ENCODE data around the gene CYS1. TPM values are rescaled to one million over a fixed set of nuclear protein-coding genes. Genes with fewer than 3 reads are reported as not detected.

Gene CYS1
- total RNA-seq, 3 donors from 2014 or later (not counting 1 experiment from before 2014, with no cell fraction given): not detected

DNA sequence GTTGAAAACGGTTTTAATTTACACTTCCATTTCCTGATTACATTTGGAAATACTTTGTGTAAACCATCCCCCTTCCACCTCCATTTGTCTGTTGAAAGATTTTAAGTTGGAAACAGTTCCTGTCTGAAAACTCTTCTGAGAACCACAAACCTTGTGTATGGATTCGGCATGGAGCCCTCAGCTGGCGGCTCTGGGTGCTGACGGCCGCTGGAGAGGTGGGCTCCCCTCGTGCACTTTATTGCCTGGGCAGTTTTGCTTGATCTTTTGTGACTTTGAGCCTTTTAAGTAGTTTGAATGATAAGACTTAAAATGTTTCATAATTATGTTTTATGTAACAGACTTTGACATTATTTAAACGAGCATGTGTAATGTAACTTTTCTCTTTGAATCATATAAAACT is 25.8 kb downstream of the CYS1 start:
- no peaks in the 10 kb centered on the region for H3K27me3 Mint-ChIP-seq (ENCODE audit: low read depth in 2 of 2)
- no peaks in the 10 kb centered on the region for H3K9me3 Mint-ChIP-seq
- no peak for DNase-seq
- Histone ChIP-seq H3K4me3 (ENCODE audit: low read length) (no peak overlapping the region), H3K27me3 (ENCODE audit: control insufficient read depth, insufficient read depth, low read length) (no peaks in the 10 kb centered on the region), H3K36me3 (ENCODE audit: control insufficient read depth, insufficient read depth, low read length) (peaks cover 40% of the 10 kb centered on the region), H3K27ac (ENCODE audit: low read length) (no peak overlapping the region), H3K4me1 (ENCODE audit: control insufficient read depth, insufficient read depth, low read length) (peaks cover 5% of the 10 kb centered on the region), H3K9me3 (ENCODE audit: control insufficient read depth, insufficient read depth, low read length) (no peaks in the 10 kb centered on the region)
- TF ChIP-seq, protein P1, sequence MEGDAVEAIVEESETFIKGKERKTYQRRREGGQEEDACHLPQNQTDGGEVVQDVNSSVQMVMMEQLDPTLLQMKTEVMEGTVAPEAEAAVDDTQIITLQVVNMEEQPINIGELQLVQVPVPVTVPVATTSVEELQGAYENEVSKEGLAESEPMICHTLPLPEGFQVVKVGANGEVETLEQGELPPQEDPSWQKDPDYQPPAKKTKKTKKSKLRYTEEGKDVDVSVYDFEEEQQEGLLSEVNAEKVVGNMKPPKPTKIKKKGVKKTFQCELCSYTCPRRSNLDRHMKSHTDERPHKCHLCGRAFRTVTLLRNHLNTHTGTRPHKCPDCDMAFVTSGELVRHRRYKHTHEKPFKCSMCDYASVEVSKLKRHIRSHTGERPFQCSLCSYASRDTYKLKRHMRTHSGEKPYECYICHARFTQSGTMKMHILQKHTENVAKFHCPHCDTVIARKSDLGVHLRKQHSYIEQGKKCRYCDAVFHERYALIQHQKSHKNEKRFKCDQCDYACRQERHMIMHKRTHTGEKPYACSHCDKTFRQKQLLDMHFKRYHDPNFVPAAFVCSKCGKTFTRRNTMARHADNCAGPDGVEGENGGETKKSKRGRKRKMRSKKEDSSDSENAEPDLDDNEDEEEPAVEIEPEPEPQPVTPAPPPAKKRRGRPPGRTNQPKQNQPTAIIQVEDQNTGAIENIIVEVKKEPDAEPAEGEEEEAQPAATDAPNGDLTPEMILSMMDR (IDR thresholded peaks at IDR 0.05): no peak
- H3K4me1 Mint-ChIP-seq: peaks cover 0 to 10% of the 10 kb centered on the region in 2 donors
- no peak overlapping the region for H3K4me3 Mint-ChIP-seq
- WGBS (ENCODE audit: insufficient coverage): 88% methylated on average over 5 of the region's 7 CpGs
- ATAC-seq: no peak
- peaks cover 4% of the 10 kb centered on the region for H3K36me3 Mint-ChIP-seq
- no peak overlapping the region for H3K27ac Mint-ChIP-seq
- intact Hi-C loops (cut with micrococcal nuclease): no loop called here

DNA sequence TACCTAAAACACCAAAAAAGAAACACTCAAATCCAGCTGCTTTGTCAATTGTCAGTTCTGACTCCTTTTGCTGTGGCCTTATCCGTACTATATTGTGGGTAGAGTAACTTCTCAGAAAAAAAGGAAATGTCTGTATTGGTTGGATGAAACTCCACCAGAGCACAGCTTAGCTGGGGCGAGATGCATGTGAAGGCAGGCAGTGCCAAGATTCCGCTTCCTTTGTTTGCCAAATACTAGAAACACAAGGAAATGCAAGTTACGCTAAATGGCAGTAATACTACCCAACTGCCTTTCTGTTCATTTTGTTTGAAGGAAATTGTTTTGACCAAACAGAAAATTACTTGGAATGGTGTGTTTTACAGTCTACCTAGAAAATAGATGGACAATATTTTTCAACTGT is 26.9 kb downstream of the CYS1 start:
- Mint-ChIP-seq H3K9me3 (no peaks in the 10 kb centered on the region), H3K27ac (no peak overlapping the region), H3K4me1 (peaks cover 0 to 14% of the 10 kb centered on the region in 2 donors), H3K36me3 (peaks cover 6% of the 10 kb centered on the region), H3K27me3 (ENCODE audit: low read depth in 2 of 2) (no peaks in the 10 kb centered on the region), H3K4me3 (no peak overlapping the region)
- no peaks in the 10 kb centered on the region for H3K9me3 ChIP-seq (ENCODE audit: control insufficient read depth, insufficient read depth, low read length)
- peaks cover 7% of the 10 kb centered on the region for H3K4me1 ChIP-seq (ENCODE audit: control insufficient read depth, insufficient read depth, low read length)
- no peaks in the 10 kb centered on the region for H3K27me3 ChIP-seq (ENCODE audit: control insufficient read depth, insufficient read depth, low read length)
- intact Hi-C loops (cut with micrococcal nuclease): no loop called here
- ATAC-seq (no peak), DNase-seq (no peak)
- TF ChIP-seq, protein P1 (IDR thresholded peaks at IDR 0.05): no peak
- H3K36me3 ChIP-seq (ENCODE audit: control insufficient read depth, insufficient read depth, low read length): peaks cover 48% of the 10 kb centered on the region
- 95% methylated on average over 3 of the region's 4 CpGs for WGBS (ENCODE audit: insufficient coverage)
- H3K27ac ChIP-seq (ENCODE audit: low read length): no peak overlapping the region
- H3K4me3 ChIP-seq (ENCODE audit: low read length): no peak overlapping the region

GRCh38 chr2:10052216-10052615 is 28.0 kb downstream of the CYS1 start:
- WGBS (ENCODE audit: insufficient coverage): 97% methylated on average over 14 of the region's 16 CpGs
- peaks cover 59% of the 10 kb centered on the region for H3K36me3 ChIP-seq (ENCODE audit: control insufficient read depth, insufficient read depth, low read length)
- H3K36me3 Mint-ChIP-seq: peaks cover 6% of the 10 kb centered on the region

More at GRCh38 chr2:10052216-10052615, 28.0 kb downstream of the CYS1 start:
- Histone ChIP-seq H3K27ac (ENCODE audit: low read length) (no peak overlapping the region), H3K27me3 (ENCODE audit: control insufficient read depth, insufficient read depth, low read length) (no peaks in the 10 kb centered on the region), H3K4me1 (ENCODE audit: control insufficient read depth, insufficient read depth, low read length) (peaks cover 8% of the 10 kb centered on the region), H3K9me3 (ENCODE audit: control insufficient read depth, insufficient read depth, low read length) (no peaks in the 10 kb centered on the region), H3K4me3 (ENCODE audit: low read length) (no peak overlapping the region)
- H3K27ac Mint-ChIP-seq: no peak overlapping the region
- no peaks in the 10 kb centered on the region for H3K27me3 Mint-ChIP-seq (ENCODE audit: low read depth in 2 of 2)
- ATAC-seq (no peak), DNase-seq (no peak)
- TF ChIP-seq, protein P1 (IDR thresholded peaks at IDR 0.05): no peak
- H3K4me3 Mint-ChIP-seq: no peak overlapping the region
- H3K4me1 Mint-ChIP-seq: peaks cover 0 to 16% of the 10 kb centered on the region in 2 donors
- intact Hi-C loops (cut with micrococcal nuclease): no loop called here
- H3K9me3 Mint-ChIP-seq: no peaks in the 10 kb centered on the region
